ENCODE measurements around the gene ZNF385A. TPM values are rescaled to one million over a fixed set of nuclear protein-coding genes. Genes with fewer than 3 reads are reported as not detected.
A peak's percentile ranks its signal among the peaks of the same experiment; 100 is the strongest.

ZNF385A gene
- total and polyA plus RNA-seq, 2 of the 13 experiments (the other 11 are each of a cell fraction or from before 2014, with no cell fraction given), result 0.44 to 0.67 TPM

GRCh38 chr12:54385251-54385914 lies 850 bp upstream of the ZNF385A start:
- no peak for TF ChIP-seq ZXDC (CRISPR knock-in tag; IDR thresholded peaks at IDR 0.05)
- TF ChIP-seq KLF12 (CRISPR knock-in tag; IDR thresholded peaks at IDR 0.05; ENCODE audit: borderline replicate concordance), result no peak
- TF ChIP-seq RBFOX2 (IDR thresholded peaks at IDR 0.05; ENCODE audit: low read depth, low read length), result no peak
- no peak for TF ChIP-seq STAT6 (CRISPR knock-in tag; IDR thresholded peaks at IDR 0.05; ENCODE audit: borderline replicate concordance)
- no peak for TF ChIP-seq SMARCE1 (IDR thresholded peaks at IDR 0.05; ENCODE audit: borderline replicate concordance)
- TF ChIP-seq HINFP (CRISPR knock-in tag; IDR thresholded peaks at IDR 0.05; ENCODE audit: low read depth), result no peak
- TF ChIP-seq ZNF713 (CRISPR knock-in tag; IDR thresholded peaks at IDR 0.05), result no peak
- no peak for TF ChIP-seq HDAC2 (CRISPR knock-in tag; IDR thresholded peaks at IDR 0.05)
- no peak for TF ChIP-seq NFIC (IDR thresholded peaks at IDR 0.05; ENCODE audit: low read length)
- no peak for TF ChIP-seq HMG20B (CRISPR knock-in tag; conservative IDR thresholded peaks at IDR 0.05)
- TF ChIP-seq ZNF30 (CRISPR knock-in tag; IDR thresholded peaks at IDR 0.05), result no peak
- TF ChIP-seq AKAP8 (CRISPR knock-in tag; IDR thresholded peaks at IDR 0.05), result no peak
- TF ChIP-seq ZBTB26 (CRISPR knock-in tag; IDR thresholded peaks at IDR 0.05; ENCODE audit: borderline replicate concordance), result no peak
- no peak for TF ChIP-seq ZBTB21 (CRISPR knock-in tag; IDR thresholded peaks at IDR 0.05)
- TF ChIP-seq PCBP1 (IDR thresholded peaks at IDR 0.05; ENCODE audit: borderline replicate concordance, low read depth, low read length), result no peak
- no peak for TF ChIP-seq ZSCAN30 (CRISPR knock-in tag; IDR thresholded peaks at IDR 0.05)
- no peak for TF ChIP-seq CHCHD3 (CRISPR knock-in tag; IDR thresholded peaks at IDR 0.05)
- TF ChIP-seq ZNF274 (CRISPR knock-in tag; IDR thresholded peaks at IDR 0.05), result no peak
- Histone ChIP-seq H3K9me3 (ENCODE audit: low read length) (no peaks in the 10 kb centered on the region), H3K9ac (ENCODE audit: insufficient read depth, low read depth, low read length) (peak overlapping the region; percentile 15; the same call in 1 of the 2 replicates), H3K27me3 (ENCODE audit: control insufficient read depth in 1 of 2, insufficient read depth in 2 of 2, low read length in 2 of 2) (peaks cover 2 to 7% of the 10 kb centered on the region in 2 experiments; a peak in 4 of 5 replicates), H3K79me2 (ENCODE audit: insufficient read depth, low read length) (no peaks in the 10 kb centered on the region), H3K4me1 (ENCODE audit: insufficient read depth, low read length) (peaks cover 30% of the 10 kb centered on the region), H2AFZ (ENCODE audit: low read length) (peak overlapping the region; percentile 54), H4K20me1 (ENCODE audit: insufficient read depth, low read length) (no peaks in the 10 kb centered on the region), H3K36me3 (replicated peaks in 1 of 2; ENCODE audit: control insufficient read depth in 1 of 2, insufficient read depth in 2 of 2, low read length in 2 of 2) (no peaks in the 10 kb centered on the region), H3K4me3 (replicated peaks in 1 of 3; ENCODE audit: insufficient read depth in 1 of 3, low read depth in 2 of 3, low read length in 3 of 3) (peak overlapping the region in 1 of 3 experiments; percentile 40; a peak in 1 of 6 replicates), H3K4me2 (ENCODE audit: low read depth, low read length) (peak overlapping the region; percentile 57), H3K27ac (ENCODE audit: extremely low read length, insufficient read depth, low read length) (no peak overlapping the region)
- BruUV-seq (replicated peaks), result no TSS peak
- ChIA-PET CTCF (ENCODE audit: low intra/inter-chr PET ratio, low total read pairs) (no interaction called here), POLR2A (no interaction called here)
- ATAC-seq, result no peak; the same call in 1 of the 3 replicates
- in situ Hi-C loops (cut with HindIII; ENCODE audit: extremely low pct_ligation_motif_present, low pct_unique_long_range_greater_than_20kb) (no loop called here), intact Hi-C loops (cut with micrococcal nuclease; ENCODE audit: unreplicated experiment) (no loop called here)
- DNase-seq (ENCODE audit: low spot score), result no peak
- no peak for FAIRE-seq
- 1% methylated on average over 7 of the region's 10 CpGs for WGBS (ENCODE audit: low lambda C conversion rate)

All from HepG2 (cell line).